RWPE1 (cell line): ENCODE measurements around the gene UST.
A peak's percentile ranks its signal among the peaks of the same experiment; 100 is the strongest.

ENCODE experiments used
- CTCF ChIA-PET: fragments of 350-600 bp; sonication (Branson Sonifier 250); formaldehyde crosslinking; extraction: SDS; loops from one replicate; lab custom pipeline; 2021; lab: Yijun Ruan, JAX
- POLR2A ChIA-PET: fragments of 400-600 bp; formaldehyde crosslinking; extraction: SDS; loops from one replicate; lab custom pipeline; 2020; ENCODE audit warnings: antibody characterized with exemption; ENCODE audit not compliant: low non-redundant PET; lab: Yijun Ruan, JAX
- DNase-seq: peaks from one replicate; pipeline ENCODE4 v3.0.0; 2012; ENCODE audit warnings: low spot score
- H3K27ac ChIP-seq: fragments of 450-650 bp; 2 replicates; pipeline ENCODE4 v1.5.1; 2017
- TF ChIP-seq, protein P1 (sequence below): fragments of 450-650 bp; conservative IDR thresholded peaks from 2 replicates; pipeline ENCODE4 v1.5.1; 2017; ENCODE audit warnings: low read depth, mild to moderate bottlenecking

Gene UST

DNA sequence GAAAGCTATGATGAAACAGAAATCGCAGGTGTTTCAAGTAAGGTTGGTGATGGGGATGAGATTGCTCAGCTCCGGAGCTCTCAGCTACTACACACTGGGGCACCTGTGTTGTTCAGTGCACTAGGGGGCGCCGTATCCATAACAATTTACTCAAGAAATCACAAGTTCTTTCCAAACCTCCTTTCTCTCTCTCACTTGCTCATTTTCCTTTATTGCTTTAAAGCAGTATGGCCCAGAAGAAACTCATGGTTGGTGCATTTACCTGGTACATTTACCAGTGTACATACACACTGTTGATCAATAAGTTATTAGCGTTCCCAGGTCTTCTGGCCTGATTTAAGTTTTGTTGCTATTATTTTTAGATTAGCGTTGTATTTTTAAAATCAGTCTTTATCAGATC, 335.5 kb downstream of the UST start:
- TF ChIP-seq, protein P1, sequence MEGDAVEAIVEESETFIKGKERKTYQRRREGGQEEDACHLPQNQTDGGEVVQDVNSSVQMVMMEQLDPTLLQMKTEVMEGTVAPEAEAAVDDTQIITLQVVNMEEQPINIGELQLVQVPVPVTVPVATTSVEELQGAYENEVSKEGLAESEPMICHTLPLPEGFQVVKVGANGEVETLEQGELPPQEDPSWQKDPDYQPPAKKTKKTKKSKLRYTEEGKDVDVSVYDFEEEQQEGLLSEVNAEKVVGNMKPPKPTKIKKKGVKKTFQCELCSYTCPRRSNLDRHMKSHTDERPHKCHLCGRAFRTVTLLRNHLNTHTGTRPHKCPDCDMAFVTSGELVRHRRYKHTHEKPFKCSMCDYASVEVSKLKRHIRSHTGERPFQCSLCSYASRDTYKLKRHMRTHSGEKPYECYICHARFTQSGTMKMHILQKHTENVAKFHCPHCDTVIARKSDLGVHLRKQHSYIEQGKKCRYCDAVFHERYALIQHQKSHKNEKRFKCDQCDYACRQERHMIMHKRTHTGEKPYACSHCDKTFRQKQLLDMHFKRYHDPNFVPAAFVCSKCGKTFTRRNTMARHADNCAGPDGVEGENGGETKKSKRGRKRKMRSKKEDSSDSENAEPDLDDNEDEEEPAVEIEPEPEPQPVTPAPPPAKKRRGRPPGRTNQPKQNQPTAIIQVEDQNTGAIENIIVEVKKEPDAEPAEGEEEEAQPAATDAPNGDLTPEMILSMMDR = peak; percentile 72
- no peak overlapping the region for H3K27ac ChIP-seq
- ChIA-PET POLR2A (no interaction called here), CTCF (interaction anchor here (0.5 to 1.1 kb wide), 4 partner anchors 54 to 437 kb away, joined by 3 to 11 read pairs (median 5); no protein-coding TSS in a partner anchor)
- peak; percentile 68 for DNase-seq

DNA sequence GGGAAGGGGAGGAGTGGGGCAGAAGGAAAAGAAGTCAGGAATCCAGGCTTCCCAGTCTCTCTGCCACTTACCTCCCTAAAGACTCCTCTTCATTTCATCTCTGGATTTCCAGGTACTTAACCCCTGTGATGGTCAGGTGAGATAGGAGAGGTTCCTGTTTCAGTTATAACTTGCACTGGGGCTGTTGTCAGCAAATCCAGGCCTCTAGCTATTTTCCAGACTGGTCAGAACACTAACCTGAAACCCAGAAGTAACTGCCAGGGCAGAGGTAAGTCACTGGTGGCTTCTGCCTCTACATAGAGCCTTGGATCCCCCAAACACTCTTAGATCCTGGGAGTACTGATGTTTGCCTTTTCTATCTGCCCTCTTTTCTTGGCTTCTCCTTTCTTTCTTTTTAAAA, 337.2 kb downstream of the UST start:
- TF ChIP-seq, protein P1 = no peak
- no peak for DNase-seq
- H3K27ac ChIP-seq = no peak overlapping the region
- POLR2A ChIA-PET = no interaction called here
- CTCF ChIA-PET = interaction anchor here (0.6 kb wide), 1 partner anchor 647 kb away, joined by 4 read pairs; no protein-coding TSS in a partner anchor

DNA sequence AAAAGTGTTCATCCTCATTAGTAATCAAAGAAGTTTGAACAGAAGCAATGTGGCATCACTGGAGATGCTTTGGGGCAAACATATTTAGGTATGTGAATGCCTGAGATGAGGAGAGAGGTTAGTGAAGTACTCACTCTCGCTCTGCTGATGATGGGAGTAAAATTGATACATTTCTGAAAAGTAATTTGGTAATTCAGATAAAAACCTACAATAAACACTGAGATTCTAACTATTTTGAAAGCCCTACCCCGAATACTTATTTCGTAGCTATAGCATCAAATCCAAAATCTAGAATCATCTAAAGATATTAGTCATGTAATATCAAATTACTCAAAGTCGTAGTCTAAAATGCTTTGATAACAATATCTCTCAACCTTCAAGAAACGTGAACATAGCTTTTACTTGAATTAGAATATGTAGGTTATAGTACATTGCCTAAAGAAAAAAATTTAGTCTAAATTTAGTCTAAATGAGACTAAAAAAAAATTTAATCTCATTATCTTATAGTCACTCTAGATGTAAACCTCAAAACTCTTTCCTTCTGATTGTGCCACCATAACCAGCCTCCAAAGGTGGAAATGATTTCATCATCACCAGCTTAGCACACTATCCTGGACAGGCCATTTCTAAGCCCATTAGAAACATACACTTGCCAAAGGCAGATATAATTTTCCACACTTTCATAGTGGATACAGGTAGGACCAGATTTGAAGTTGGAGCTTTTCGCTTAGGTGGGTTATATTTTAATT, 338.2 kb downstream of the UST start:
- CTCF ChIA-PET = interaction anchor here (0.8 to 1.0 kb wide), 2 partner anchors 53 to 347 kb away, joined by 3 to 7 read pairs; no protein-coding TSS in a partner anchor
- DNase-seq = no peak
- TF ChIP-seq, protein P1 = no peak
- POLR2A ChIA-PET = no interaction called here
- no peak overlapping the region for H3K27ac ChIP-seq

DNA sequence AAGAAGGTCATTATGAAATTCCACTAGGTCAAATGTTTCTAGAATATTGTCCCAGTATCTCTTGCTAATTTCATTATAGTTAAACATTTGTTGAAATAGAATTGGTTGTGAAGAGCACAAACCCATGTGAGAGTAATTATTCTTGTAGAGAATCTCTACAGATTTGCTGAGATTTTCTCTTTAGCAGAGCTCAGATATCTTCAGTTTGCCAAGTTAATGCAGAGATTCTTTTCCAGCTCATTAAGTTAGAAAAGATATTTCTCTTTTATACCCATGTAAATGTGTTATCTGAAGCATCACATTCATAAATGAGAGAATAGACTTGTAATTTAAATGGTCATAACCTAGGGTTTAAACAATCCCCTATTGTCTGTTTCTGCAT, 338.7 kb downstream of the UST start:
- H3K27ac ChIP-seq = no peak overlapping the region
- ChIA-PET CTCF (interaction anchor here (0.6 to 1.0 kb wide), 2 partner anchors 54 to 347 kb away, joined by 3 read pairs; no protein-coding TSS in a partner anchor), POLR2A (no interaction called here)
- DNase-seq = no peak
- TF ChIP-seq, protein P1 = no peak

DNA sequence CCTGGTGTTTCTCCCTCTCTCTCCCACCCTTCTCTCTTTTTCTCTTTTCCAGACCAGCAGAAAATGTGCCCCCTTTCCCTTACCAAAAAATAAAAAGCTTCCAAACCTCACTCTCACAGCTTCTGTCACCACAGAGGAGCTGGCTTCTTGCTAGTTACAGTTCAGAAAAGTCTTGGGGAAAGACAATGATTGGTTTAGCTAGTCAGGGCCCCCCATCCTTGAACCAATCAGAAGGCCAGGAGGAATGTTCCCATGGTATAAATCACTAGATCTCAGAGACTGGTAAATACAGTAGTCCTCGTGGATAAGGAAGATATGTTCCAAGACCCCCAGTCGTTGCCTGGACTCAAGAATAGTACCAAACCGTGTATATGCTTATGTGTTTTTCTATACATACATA, 339.5 kb downstream of the UST start:
- CTCF ChIA-PET = no interaction called here
- POLR2A ChIA-PET = no interaction called here
- H3K27ac ChIP-seq = no peak overlapping the region
- TF ChIP-seq, protein P1 = no peak
- no peak for DNase-seq

DNA sequence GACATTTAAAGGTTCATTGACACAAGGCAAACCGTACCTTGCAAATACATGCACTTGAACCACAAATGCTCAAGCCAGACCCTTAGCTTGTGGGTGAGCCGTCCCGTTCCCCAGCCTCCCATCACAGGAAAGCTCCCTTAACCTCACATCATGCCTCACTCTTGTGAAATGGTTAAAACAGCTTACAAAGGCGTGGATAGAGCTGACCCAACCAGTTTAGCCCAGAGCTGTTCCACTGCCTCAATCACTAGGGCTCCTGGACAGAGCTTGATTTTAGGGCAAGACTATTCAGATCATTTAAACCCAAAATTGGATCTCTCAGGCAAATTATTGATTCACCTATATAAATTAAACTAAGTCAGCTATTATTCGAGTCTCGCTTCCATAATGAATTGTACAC, 341.1 kb downstream of the UST start:
- ChIA-PET CTCF (interaction anchor here (0.6 to 4.9 kb wide), 5 partner anchors 8 to 355 kb away, joined by 3 to 22 read pairs (median 5); no protein-coding TSS in a partner anchor), POLR2A (no interaction called here)
- DNase-seq = no peak
- TF ChIP-seq, protein P1 = no peak
- no peak overlapping the region for H3K27ac ChIP-seq
